Neural progenitor cell (in vitro differentiated cells): ENCODE data around the gene P3H2.

Experiments
- EZH2 ChIP-seq: fragments of 200-600 bp; sonication (generic); IDR thresholded peaks from 2 replicates; pipeline ENCODE4 v1.6.1; 2017; ENCODE audit warnings: antibody characterized with exemption, mild to moderate bottlenecking, moderate library complexity
- EZH2phosphoT487 ChIP-seq: fragments of 200-600 bp; sonication (generic); IDR thresholded peaks from 2 replicates; pipeline ENCODE4 v1.6.1; 2017; ENCODE audit warnings: antibody characterized with exemption
- TF ChIP-seq, protein P1 (sequence below): fragments of 200-600 bp; sonication (generic); IDR thresholded peaks from 2 replicates; pipeline ENCODE4 v1.5.1; 2017; ENCODE audit warnings: antibody characterized with exemption, mild to moderate bottlenecking

GRCh38 chr3:190038050-190038933 lies 82.4 kb downstream of the P3H2 start:
- TF ChIP-seq, protein P1, sequence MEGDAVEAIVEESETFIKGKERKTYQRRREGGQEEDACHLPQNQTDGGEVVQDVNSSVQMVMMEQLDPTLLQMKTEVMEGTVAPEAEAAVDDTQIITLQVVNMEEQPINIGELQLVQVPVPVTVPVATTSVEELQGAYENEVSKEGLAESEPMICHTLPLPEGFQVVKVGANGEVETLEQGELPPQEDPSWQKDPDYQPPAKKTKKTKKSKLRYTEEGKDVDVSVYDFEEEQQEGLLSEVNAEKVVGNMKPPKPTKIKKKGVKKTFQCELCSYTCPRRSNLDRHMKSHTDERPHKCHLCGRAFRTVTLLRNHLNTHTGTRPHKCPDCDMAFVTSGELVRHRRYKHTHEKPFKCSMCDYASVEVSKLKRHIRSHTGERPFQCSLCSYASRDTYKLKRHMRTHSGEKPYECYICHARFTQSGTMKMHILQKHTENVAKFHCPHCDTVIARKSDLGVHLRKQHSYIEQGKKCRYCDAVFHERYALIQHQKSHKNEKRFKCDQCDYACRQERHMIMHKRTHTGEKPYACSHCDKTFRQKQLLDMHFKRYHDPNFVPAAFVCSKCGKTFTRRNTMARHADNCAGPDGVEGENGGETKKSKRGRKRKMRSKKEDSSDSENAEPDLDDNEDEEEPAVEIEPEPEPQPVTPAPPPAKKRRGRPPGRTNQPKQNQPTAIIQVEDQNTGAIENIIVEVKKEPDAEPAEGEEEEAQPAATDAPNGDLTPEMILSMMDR, result no peak
- TF ChIP-seq EZH2, result no peak
- no peak for TF ChIP-seq EZH2phosphoT487
